Testis (tissue), 2 donors: ENCODE data around the gene HSD17B8.

Source experiments
- CTCF ChIP-seq, 3 experiments: fragments of 450-650 bp in 2 of 3; fragments of 200-600 bp in 1 of 3; sonication (generic) in 1 of 3; IDR thresholded peaks; one replicate each; pipeline ENCODE4 v1.5.1; 2016 to 2019; ENCODE audit warnings: antibody characterized with exemption in 3 of 3, mild to moderate bottlenecking in 2 of 3, moderate library complexity in 1 of 3
- POLR2A ChIP-seq: fragments of 450-650 bp; IDR thresholded peaks from one replicate; pipeline ENCODE4 v1.6.1; 2017; ENCODE audit warnings: antibody characterized with exemption, mild to moderate bottlenecking, moderate library complexity

DNA sequence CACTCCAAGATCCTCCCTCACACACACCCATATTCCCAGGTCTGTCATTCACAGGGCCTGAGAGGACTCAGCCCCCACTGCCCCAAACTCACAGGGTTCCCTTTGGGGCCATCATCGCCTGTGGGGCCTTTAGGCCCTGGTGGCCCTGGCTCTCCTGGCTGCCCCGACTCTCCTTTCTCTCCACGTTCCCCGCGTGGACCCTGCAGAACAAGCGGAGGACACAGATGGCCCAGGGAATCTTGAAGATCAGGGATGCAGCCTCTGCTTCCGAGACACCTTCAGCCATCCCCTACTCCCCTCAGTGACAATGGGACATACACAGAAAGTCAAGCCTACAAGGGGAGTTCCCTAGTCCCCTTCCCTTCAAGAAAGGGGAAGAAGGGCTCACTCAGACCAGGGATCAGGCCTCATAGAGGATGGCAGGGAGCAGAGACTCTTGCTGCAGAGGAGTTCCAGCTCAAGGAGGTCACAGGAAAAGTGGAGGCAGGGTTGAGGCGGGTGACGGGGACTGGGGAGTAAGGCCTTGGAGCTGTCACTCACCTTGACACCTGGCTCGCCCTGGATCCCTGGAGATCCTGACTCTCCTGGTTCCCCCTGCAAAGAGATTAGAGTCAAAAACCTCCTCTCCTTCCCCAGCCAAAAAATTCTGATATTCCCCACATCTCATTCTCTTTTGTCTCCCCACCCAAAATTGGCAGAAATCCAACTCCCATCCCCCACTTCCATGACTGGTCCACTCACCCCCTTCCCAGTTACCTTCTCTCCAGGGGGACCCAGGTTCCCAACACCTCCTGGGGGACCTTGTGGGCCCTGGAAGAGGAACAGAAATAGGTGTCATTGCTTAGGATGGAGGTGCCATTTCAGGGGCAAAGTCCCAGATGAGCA is 34.9 kb upstream of the HSD17B8 start:
- TF ChIP-seq CTCF (IDR thresholded peaks at IDR 0.05) (no peak), POLR2A (no peak)
